DOHH2 (cell line): Measurements from ENCODE around the gene TUBB3.

Source experiments
- H3F3A ChIP-seq: fragments of 200-600 bp; sonication (generic), shearing (Covaris generic); 2 replicates; pipeline ENCODE4 v1.6.0; 2016; ENCODE audit warnings: antibody characterized with exemption, mild to moderate bottlenecking; ENCODE audit not compliant: control insufficient read depth, insufficient read depth
- H3K27ac ChIP-seq: fragments of 200-600 bp; sonication (generic); 2 replicates; pipeline ENCODE4 v1.5.1; 2014; ENCODE audit warnings: low read depth, mild to moderate bottlenecking, low read length, moderate library complexity
- H3K27me3 ChIP-seq: fragments of 200-600 bp; sonication (generic); 2 replicates; pipeline ENCODE4 v1.6.1; 2014; ENCODE audit warnings: mild to moderate bottlenecking, low read length, mixed read lengths; ENCODE audit not compliant: control insufficient read depth
- H3K36me3 ChIP-seq: fragments of 200-600 bp; sonication (generic); 2 replicates; pipeline ENCODE4 v1.6.1; 2014; ENCODE audit warnings: mild to moderate bottlenecking, low read length, moderate library complexity, mixed read lengths; ENCODE audit not compliant: control insufficient read depth
- H3K4me1 ChIP-seq: fragments of 200-600 bp; sonication (generic); 2 replicates; pipeline ENCODE4 v1.6.1; 2014; ENCODE audit warnings: mild to moderate bottlenecking, low read length, mixed read lengths; ENCODE audit not compliant: control insufficient read depth
- H3K4me2 ChIP-seq: fragments of 200-600 bp; sonication (generic); 2 replicates; pipeline ENCODE4 v1.6.0; 2014; ENCODE audit warnings: mild to moderate bottlenecking, low read length, moderate library complexity
- H3K4me3 ChIP-seq: fragments of 200-600 bp; sonication (generic); 2 replicates; pipeline ENCODE4 v1.5.1; 2014; ENCODE audit warnings: mild to moderate bottlenecking, low read length, mixed read lengths
- H3K79me2 ChIP-seq: fragments of 200-600 bp; sonication (generic); 2 replicates; pipeline ENCODE4 v1.6.1; 2014; ENCODE audit warnings: mild to moderate bottlenecking, low read length, mixed read lengths; ENCODE audit not compliant: control insufficient read depth
- H3K9me2 ChIP-seq: fragments of 200-600 bp; sonication (generic); replicated peaks from 2 replicates; pipeline ENCODE4 v1.6.1; 2014; ENCODE audit warnings: mild to moderate bottlenecking, low read length, mixed read lengths; ENCODE audit not compliant: control insufficient read depth
- H3K9me3 ChIP-seq: fragments of 200-600 bp; sonication (generic); 2 replicates; pipeline ENCODE4 v1.6.1; 2014; ENCODE audit warnings: antibody characterized with exemption, low read length, mixed read lengths; ENCODE audit not compliant: control insufficient read depth, insufficient read depth
- H4K20me1 ChIP-seq: fragments of 200-600 bp; sonication (generic); 2 replicates; pipeline ENCODE4 v1.6.0; 2014; ENCODE audit warnings: low read depth, mild to moderate bottlenecking, antibody characterized with exemption, low read length, moderate library complexity; ENCODE audit not compliant: control insufficient read depth, insufficient read depth
- EZH2phosphoT487 ChIP-seq: fragments of 200-600 bp; sonication (generic); IDR thresholded peaks from 2 replicates; pipeline ENCODE4 v1.6.1; 2017; ENCODE audit warnings: borderline replicate concordance, mild to moderate bottlenecking, antibody characterized with exemption, low read length, moderate library complexity, mixed read lengths
- TF ChIP-seq, protein P1 (sequence below): fragments of 200-600 bp; sonication (generic); IDR thresholded peaks from one replicate; pipeline ENCODE4 v1.5.1; 2014; ENCODE audit warnings: antibody characterized with exemption, mild to moderate bottlenecking, low read depth, low read length; ENCODE audit not compliant: poor library complexity, severe bottlenecking

TUBB3 gene

DNA sequence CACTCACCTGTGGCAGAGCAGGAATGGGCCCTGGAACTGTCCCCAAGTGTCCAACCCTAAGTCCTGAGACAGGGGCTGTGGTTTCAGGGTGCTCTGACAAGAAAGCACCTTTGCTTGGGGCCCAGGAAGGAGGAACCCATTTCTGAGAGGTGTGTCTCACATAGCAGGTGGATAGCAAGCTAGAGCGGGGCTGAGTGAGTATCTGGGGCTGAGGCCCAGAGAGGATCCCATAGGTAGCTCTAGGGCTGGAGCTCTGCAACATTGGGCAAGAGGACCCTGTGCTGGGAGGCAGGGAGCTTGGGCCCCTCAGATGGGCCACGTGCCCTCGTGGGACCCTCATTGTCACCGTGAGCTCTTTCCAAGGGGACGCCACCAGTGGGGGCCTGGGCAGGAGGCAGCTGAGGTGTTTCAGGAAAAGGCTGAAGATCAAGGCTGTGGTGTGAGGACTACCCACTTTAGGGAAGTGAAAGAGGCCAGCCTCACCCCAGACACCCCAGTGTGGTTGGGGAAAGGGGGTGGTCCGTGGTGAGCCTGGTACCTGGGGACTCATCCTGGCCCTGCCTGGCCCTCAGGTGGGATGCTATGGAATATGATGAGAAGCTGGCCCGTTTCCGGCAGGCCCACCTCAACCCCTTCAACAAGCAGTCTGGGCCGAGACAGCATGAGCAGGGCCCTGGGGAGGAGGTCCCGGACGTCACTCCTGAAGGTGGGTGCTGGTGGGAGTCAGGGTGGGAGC lies 30.7 kb downstream of the TUBB3 start:
- H3K79me2 ChIP-seq, result peaks cover 86% of the 10 kb centered on the region

DNA sequence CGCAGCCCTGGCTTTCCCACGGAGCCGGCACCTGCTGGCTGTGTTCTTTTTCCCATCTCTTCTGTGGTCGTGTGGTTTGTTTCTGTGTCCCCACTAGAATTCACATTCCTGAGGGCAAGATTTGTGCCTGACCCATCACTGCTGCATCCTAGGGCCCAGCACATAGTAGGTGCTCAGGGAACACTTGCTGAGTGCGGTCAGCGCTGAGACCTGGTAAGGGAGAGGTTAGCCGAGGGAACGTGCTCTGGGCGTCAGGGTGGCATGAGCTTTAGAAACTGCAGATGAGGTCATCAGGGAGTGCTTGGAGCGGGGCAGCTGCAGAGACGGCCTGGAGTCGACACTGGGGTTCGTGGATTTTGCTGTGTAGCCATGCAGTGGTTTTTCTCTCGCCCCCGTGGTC lies 31.3 kb downstream of the TUBB3 start:
- no peak for TF ChIP-seq EZH2phosphoT487
- TF ChIP-seq, protein P1, sequence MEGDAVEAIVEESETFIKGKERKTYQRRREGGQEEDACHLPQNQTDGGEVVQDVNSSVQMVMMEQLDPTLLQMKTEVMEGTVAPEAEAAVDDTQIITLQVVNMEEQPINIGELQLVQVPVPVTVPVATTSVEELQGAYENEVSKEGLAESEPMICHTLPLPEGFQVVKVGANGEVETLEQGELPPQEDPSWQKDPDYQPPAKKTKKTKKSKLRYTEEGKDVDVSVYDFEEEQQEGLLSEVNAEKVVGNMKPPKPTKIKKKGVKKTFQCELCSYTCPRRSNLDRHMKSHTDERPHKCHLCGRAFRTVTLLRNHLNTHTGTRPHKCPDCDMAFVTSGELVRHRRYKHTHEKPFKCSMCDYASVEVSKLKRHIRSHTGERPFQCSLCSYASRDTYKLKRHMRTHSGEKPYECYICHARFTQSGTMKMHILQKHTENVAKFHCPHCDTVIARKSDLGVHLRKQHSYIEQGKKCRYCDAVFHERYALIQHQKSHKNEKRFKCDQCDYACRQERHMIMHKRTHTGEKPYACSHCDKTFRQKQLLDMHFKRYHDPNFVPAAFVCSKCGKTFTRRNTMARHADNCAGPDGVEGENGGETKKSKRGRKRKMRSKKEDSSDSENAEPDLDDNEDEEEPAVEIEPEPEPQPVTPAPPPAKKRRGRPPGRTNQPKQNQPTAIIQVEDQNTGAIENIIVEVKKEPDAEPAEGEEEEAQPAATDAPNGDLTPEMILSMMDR, result no peak
- no peaks in the 10 kb centered on the region for H3K9me3 ChIP-seq
- peaks cover 72% of the 10 kb centered on the region for H3F3A ChIP-seq
- H4K20me1 ChIP-seq, result peaks cover 28% of the 10 kb centered on the region
- peak overlapping the region; percentile 99 for H3K4me2 ChIP-seq
- H3K79me2 ChIP-seq, result peaks cover 87% of the 10 kb centered on the region
- H3K36me3 ChIP-seq, result peaks cover 90% of the 10 kb centered on the region
- no peaks in the 10 kb centered on the region for H3K27me3 ChIP-seq
- H3K4me1 ChIP-seq, result peaks cover 84% of the 10 kb centered on the region
- peak overlapping the region; percentile 78 for H3K4me3 ChIP-seq
- peak overlapping the region; percentile 96 for H3K27ac ChIP-seq
- H3K9me2 ChIP-seq, result no peaks in the 10 kb centered on the region

More for the DNA sequence above, 30.7 kb downstream of the TUBB3 start:
- Histone ChIP-seq H3K4me3 (peak overlapping the region; percentile 78), H3K36me3 (peaks cover 89% of the 10 kb centered on the region), H4K20me1 (peaks cover 23% of the 10 kb centered on the region), H3K9me3 (no peaks in the 10 kb centered on the region), H3F3A (peaks cover 68% of the 10 kb centered on the region), H3K9me2 (no peaks in the 10 kb centered on the region), H3K27me3 (no peaks in the 10 kb centered on the region), H3K27ac (peak overlapping the region; percentile 96), H3K4me1 (peaks cover 84% of the 10 kb centered on the region), H3K4me2 (peak overlapping the region; percentile 99)
- no peak for TF ChIP-seq EZH2phosphoT487
- TF ChIP-seq, protein P1, result no peak

DNA sequence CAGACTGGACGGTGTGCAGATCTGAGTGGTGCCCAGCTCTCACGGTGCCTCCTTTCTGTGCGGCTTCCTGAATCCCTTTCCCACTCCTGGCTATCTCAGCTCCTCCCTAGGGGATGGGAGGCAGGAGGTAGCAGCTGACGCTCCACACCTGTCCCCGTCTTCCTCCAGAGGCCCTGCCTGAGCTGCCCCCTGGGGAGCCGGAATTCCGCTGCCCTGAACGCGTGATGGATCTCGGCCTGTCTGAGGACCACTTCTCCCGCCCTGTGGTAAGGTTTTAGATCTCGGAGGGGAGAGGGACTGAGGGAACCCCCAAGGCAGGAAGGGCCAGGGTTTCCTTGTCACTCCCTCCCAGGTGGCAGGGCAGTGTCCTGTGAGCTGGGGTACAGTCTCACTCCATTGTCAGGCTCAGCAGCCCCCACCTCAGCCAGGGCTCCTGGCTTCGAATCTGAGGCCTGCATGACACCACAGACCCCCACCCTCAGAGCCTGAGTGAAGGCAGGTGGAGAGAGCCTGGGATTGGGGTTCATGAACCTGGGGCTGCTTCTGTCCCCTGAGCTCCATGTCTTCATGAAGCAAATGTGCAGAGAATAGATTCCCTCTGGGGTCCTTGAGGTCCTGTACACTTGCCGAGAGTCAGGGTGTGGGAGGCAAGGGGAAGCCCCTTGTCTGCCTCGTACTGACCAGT lies 32.0 kb downstream of the TUBB3 start:
- peak overlapping the region; percentile 96 for H3K27ac ChIP-seq
- H4K20me1 ChIP-seq, result peaks cover 30% of the 10 kb centered on the region
- H3K79me2 ChIP-seq, result peaks cover 87% of the 10 kb centered on the region
- no peaks in the 10 kb centered on the region for H3K27me3 ChIP-seq
- peaks cover 81% of the 10 kb centered on the region for H3K4me1 ChIP-seq
- H3F3A ChIP-seq, result peaks cover 71% of the 10 kb centered on the region
- peak overlapping the region; percentile 99 for H3K4me2 ChIP-seq
- no peaks in the 10 kb centered on the region for H3K9me2 ChIP-seq
- TF ChIP-seq EZH2phosphoT487, result no peak
- TF ChIP-seq, protein P1, result no peak
- H3K4me3 ChIP-seq, result peak overlapping the region; percentile 78
- peaks cover 90% of the 10 kb centered on the region for H3K36me3 ChIP-seq
- no peaks in the 10 kb centered on the region for H3K9me3 ChIP-seq
